Glutamatergic neuron (in vitro differentiated cells): Measurements from ENCODE around the gene TCEA3. TPM values are rescaled to one million over a fixed set of nuclear protein-coding genes. Genes with fewer than 3 reads are reported as not detected.

Experiments used
- DNase-seq: peaks from one replicate; pipeline ENCODE4 v3.0.0; 2022
- H3K27ac Mint-ChIP-seq: one replicate; pipeline ENCODE4 v1.8.0; 2020; ENCODE audit warnings: mild to moderate bottlenecking, mixed read lengths, inconsistent platforms; ENCODE audit not compliant: unreplicated experiment
- H3K27me3 Mint-ChIP-seq: one replicate; pipeline ENCODE4 v1.8.0; 2020; ENCODE audit warnings: mild to moderate bottlenecking, moderate library complexity, mixed read lengths, inconsistent platforms; ENCODE audit not compliant: unreplicated experiment
- H3K36me3 Mint-ChIP-seq: one replicate; pipeline ENCODE4 v1.8.0; 2020; ENCODE audit warnings: mild to moderate bottlenecking, mixed read lengths, inconsistent platforms; ENCODE audit not compliant: unreplicated experiment
- H3K4me1 Mint-ChIP-seq: one replicate; pipeline ENCODE4 v1.8.0; 2020; ENCODE audit warnings: mild to moderate bottlenecking, low read depth, mixed read lengths, inconsistent platforms; ENCODE audit not compliant: unreplicated experiment
- H3K4me3 Mint-ChIP-seq: one replicate; pipeline ENCODE4 v1.8.0; 2020; ENCODE audit warnings: mild to moderate bottlenecking, mixed read lengths, inconsistent platforms; ENCODE audit not compliant: unreplicated experiment
- H3K9me3 Mint-ChIP-seq: one replicate; pipeline ENCODE4 v1.8.0; 2020; ENCODE audit warnings: mild to moderate bottlenecking, moderate library complexity, mixed read lengths, inconsistent platforms; ENCODE audit not compliant: unreplicated experiment
- CTCF ChIP-seq: fragments of 200-600 bp; sonication (generic); IDR thresholded peaks from one replicate; pipeline ENCODE4 v1.5.0; 2021; ENCODE audit not compliant: partially characterized antibody, unreplicated experiment
- total RNA-seq: library from RNA; stranded (reverse); fragmentation: NEBNext Ultra II Directional; extraction: Animal tissue kit (Norgen Biotek cat#: 25700); gene quantifications from one replicate; pipeline ENCODE4 v1.2.1, GENCODE V29; 2021; ENCODE audit not compliant: unreplicated experiment

The TCEA3 gene
- total RNA-seq, 1 donor from 2014 or later = 0.83 TPM

DNA sequence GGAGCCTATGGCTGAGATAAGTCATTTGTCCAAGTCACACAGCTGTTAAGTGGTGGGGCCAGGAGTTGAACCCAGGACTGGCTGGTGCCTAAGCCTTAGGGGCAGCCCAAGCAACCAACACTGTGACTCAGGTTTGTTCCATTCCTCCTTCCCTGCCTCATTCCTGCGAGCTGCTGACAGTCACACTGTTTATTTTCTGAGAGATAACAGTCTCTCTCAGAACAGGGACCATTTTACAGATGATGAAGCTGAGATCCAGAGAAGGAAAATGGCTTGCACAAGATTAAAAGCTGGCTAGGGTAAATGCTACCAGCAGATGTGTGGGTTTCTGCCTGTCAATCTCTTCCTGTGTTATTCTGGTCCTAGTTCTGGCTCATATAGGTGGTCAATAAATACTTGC, 24.3 kb upstream of the TCEA3 start:
- Mint-ChIP-seq H3K4me3 (no peak overlapping the region), H3K36me3 (no peaks in the 10 kb centered on the region)

DNA sequence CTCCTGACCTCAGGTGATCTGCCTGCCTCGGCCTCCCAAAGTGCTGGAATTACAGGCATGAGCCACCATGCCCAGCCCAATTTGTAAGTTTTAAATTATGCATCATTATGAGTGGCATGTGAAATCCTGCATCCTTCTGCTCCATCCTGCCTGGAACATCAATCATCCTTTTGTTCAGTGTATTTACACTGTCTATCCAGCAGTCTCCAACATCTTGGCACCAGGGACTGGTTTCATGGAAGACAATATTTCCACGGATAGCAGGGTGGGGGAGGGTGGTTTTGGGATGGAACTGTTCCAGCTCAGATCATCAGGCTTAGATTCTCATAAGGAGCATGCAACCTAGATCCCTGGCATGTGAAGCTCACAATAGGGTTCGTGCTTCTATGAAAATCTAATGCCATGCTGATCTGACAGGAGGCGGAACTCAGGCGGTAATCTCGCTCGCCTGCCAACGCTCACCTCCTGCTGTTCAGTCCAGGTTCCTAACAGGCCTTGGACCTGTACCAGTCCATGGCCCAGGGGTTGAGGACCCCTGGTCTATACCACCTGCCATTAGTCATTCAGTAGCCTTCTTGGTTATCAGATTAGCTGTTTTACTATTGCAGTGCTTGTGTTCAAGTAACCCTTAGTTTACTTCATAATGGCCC, 22.2 kb upstream of the TCEA3 start:
- Mint-ChIP-seq H3K9me3 (no peaks in the 10 kb centered on the region), H3K4me3 (no peak overlapping the region), H3K36me3 (no peaks in the 10 kb centered on the region), H3K27me3 (peaks cover 3% of the 10 kb centered on the region), H3K27ac (no peak overlapping the region), H3K4me1 (peaks cover 6% of the 10 kb centered on the region)
- no peak for TF ChIP-seq CTCF
- no peak for DNase-seq

More for the DNA sequence above, 24.3 kb upstream of the TCEA3 start:
- peaks cover 6% of the 10 kb centered on the region for H3K27me3 Mint-ChIP-seq
- peaks cover 6% of the 10 kb centered on the region for H3K4me1 Mint-ChIP-seq
- TF ChIP-seq CTCF = no peak
- H3K9me3 Mint-ChIP-seq = no peaks in the 10 kb centered on the region
- H3K27ac Mint-ChIP-seq = no peak overlapping the region
- DNase-seq = no peak

GRCh38 chr1:23444596-23445390, 20.2 kb upstream of the TCEA3 start:
- Mint-ChIP-seq H3K9me3 (no peaks in the 10 kb centered on the region), H3K4me1 (peaks cover 1% of the 10 kb centered on the region), H3K27me3 (peaks cover 5% of the 10 kb centered on the region), H3K36me3 (no peaks in the 10 kb centered on the region), H3K27ac (no peak overlapping the region), H3K4me3 (no peak overlapping the region)
- no peak for DNase-seq
- TF ChIP-seq CTCF = no peak

- H3K27ac Mint-ChIP-seq = no peak overlapping the region
- DNase-seq = no peak
- H3K4me3 Mint-ChIP-seq = no peak overlapping the region
- no peak for TF ChIP-seq CTCF
- H3K27me3 Mint-ChIP-seq = peaks cover 5% of the 10 kb centered on the region
- no peaks in the 10 kb centered on the region for H3K9me3 Mint-ChIP-seq
- H3K36me3 Mint-ChIP-seq = no peaks in the 10 kb centered on the region
- H3K4me1 Mint-ChIP-seq = no peaks in the 10 kb centered on the region
These were observed 19.6 kb upstream of the TCEA3 start for GRCh38 chr1:23444104-23444533.

GRCh38 chr1:23442751-23443150, 18.2 kb upstream of the TCEA3 start:
- DNase-seq = no peak
- Mint-ChIP-seq H3K4me3 (no peak overlapping the region), H3K4me1 (no peaks in the 10 kb centered on the region), H3K9me3 (no peaks in the 10 kb centered on the region), H3K36me3 (peaks cover 4% of the 10 kb centered on the region), H3K27me3 (peaks cover 7% of the 10 kb centered on the region), H3K27ac (no peak overlapping the region)
- TF ChIP-seq CTCF = no peak
